PC-9 (cell line): ENCODE measurements around the gene IYD. TPM values are rescaled to one million over a fixed set of nuclear protein-coding genes. Genes with fewer than 3 reads are reported as not detected.

Source experiments
- Bru-seq: library from RNA; stranded (reverse); fragments of 400-500 nt; gene quantifications from one replicate; lab custom pipeline; 2021; lab: Mats Ljungman, UMichigan
- BruChase-seq, 2 experiments: library from RNA; stranded (reverse); fragments of 400-500 nt; gene quantifications; one replicate each; lab custom pipeline; 2021; lab: Mats Ljungman, UMichigan
- BruUV-seq: library from RNA; stranded (reverse); fragments of 400-500 nt; replicated peaks from 2 replicates; lab custom pipeline; 2021; lab: Mats Ljungman, UMichigan
- CTCF ChIA-PET: fragments of 300-600 bp; sonication (Branson Sonifier 250); formaldehyde crosslinking; loops from one replicate; lab custom pipeline; 2022; ENCODE audit warnings: antibody characterized with exemption; lab: Charles Lee
- POLR2A ChIA-PET: fragments of 300-600 bp; sonication (Branson Sonifier 250); formaldehyde crosslinking; loops from one replicate; lab custom pipeline; 2022; ENCODE audit warnings: antibody characterized with exemption; ENCODE audit not compliant: unreplicated experiment; lab: Charles Lee
- DNase-seq, 2 experiments: peaks; one replicate each; pipeline versions ENCODE4 v3.0.0 to v3.0.0-alpha.2; 2015 to 2022; ENCODE audit warnings: mixed read lengths in 1 of 2
- H2AFZ ChIP-seq: fragments of 200-600 bp; sonication (generic); 2 replicates; pipeline ENCODE4 v1.8.1; 2017; ENCODE audit warnings: antibody characterized with exemption
- H3F3A ChIP-seq: fragments of 200-600 bp; sonication (generic); 2 replicates; pipeline ENCODE4 v1.8.1; 2017; ENCODE audit warnings: antibody characterized with exemption, mild to moderate bottlenecking, low read depth; ENCODE audit not compliant: insufficient read depth
- H3K27ac ChIP-seq: fragments of 200-600 bp; sonication (generic); 2 replicates; pipeline ENCODE4 v1.6.1; 2016; ENCODE audit warnings: mixed run types
- H3K27me3 ChIP-seq: fragments of 200-600 bp; sonication (generic); 2 replicates; pipeline ENCODE4 v1.6.1; 2016; ENCODE audit warnings: low read depth, mixed run types; ENCODE audit not compliant: insufficient read depth
- H3K36me3 ChIP-seq: fragments of 200-600 bp; sonication (generic); 2 replicates; pipeline ENCODE4 v1.6.1; 2016; ENCODE audit warnings: low read depth, mixed run types
- H3K4me1 ChIP-seq: fragments of 200-600 bp; sonication (generic); replicated peaks from 2 replicates; pipeline ENCODE4 v1.6.1; 2016; ENCODE audit warnings: mixed run types; ENCODE audit not compliant: insufficient read depth
- H3K4me2 ChIP-seq: fragments of 200-600 bp; sonication (generic); 2 replicates; pipeline ENCODE4 v1.6.1; 2017; ENCODE audit warnings: mixed run types
- H3K4me3 ChIP-seq: fragments of 200-600 bp; sonication (generic); 2 replicates; pipeline ENCODE4 v1.6.1; 2016; ENCODE audit warnings: mixed run types
- H3K79me2 ChIP-seq: fragments of 200-600 bp; sonication (generic); 2 replicates; pipeline ENCODE4 v1.6.1; 2017; ENCODE audit warnings: low read depth, mixed run types
- H3K9me2 ChIP-seq: fragments of 200-600 bp; sonication (generic); 2 replicates; pipeline ENCODE4 v1.8.1; 2017; ENCODE audit warnings: mild to moderate bottlenecking; ENCODE audit not compliant: insufficient read depth
- H3K9me3 ChIP-seq: fragments of 200-600 bp; sonication (generic); 2 replicates; pipeline ENCODE4 v1.8.1; 2016; ENCODE audit warnings: low read depth; ENCODE audit not compliant: insufficient read depth
- H4K20me1 ChIP-seq: fragments of 200-600 bp; sonication (generic); 2 replicates; pipeline ENCODE4 v1.8.1; 2017; ENCODE audit not compliant: insufficient read depth
- EZH2 ChIP-seq: fragments of 200-600 bp; sonication (generic); IDR thresholded peaks from 2 replicates; pipeline ENCODE4 v1.8.0; 2017; ENCODE audit warnings: antibody characterized with exemption, low read depth
- intact Hi-C: fragments of 100-400 bp; cut with micrococcal nuclease; formaldehyde crosslinking; loops from one replicate; pipeline ENCODE4 v1.10.0; 2022; ENCODE audit not compliant: unreplicated experiment
- long read RNA-seq: library from polyadenylated mRNA; stranded (forward); transcript quantifications from one replicate; pipeline ENCODE4 v2.0.0, GENCODE V29; 2022
- total RNA-seq: library from RNA; stranded (reverse); gene quantifications from 2 replicates; pipeline ENCODE4 v1.2.3, GENCODE V29; 2021
- TF ChIP-seq, protein P1 (sequence below): fragments of 200-600 bp; sonication (generic); conservative IDR thresholded peaks from 2 replicates; pipeline ENCODE4 v1.6.1; 2017; ENCODE audit warnings: mixed run types, antibody characterized with exemption, mild to moderate bottlenecking, moderate library complexity

The IYD gene, protein sequence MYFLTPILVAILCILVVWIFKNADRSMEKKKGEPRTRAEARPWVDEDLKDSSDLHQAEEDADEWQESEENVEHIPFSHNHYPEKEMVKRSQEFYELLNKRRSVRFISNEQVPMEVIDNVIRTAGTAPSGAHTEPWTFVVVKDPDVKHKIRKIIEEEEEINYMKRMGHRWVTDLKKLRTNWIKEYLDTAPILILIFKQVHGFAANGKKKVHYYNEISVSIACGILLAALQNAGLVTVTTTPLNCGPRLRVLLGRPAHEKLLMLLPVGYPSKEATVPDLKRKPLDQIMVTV
- total RNA-seq (not detected in 2 replicates), Bru-seq, nascent RNA (percentile 4 among the genes with signal in this experiment), BruChase-seq, experiment 1, labeled RNA remaining after a 2-hour chase (percentile 10 among the genes with signal in this experiment), BruChase-seq, experiment 2, labeled RNA remaining after a 6-hour chase (percentile 5 among the genes with signal in this experiment)
- long read RNA-seq, result 0 reads

DNA sequence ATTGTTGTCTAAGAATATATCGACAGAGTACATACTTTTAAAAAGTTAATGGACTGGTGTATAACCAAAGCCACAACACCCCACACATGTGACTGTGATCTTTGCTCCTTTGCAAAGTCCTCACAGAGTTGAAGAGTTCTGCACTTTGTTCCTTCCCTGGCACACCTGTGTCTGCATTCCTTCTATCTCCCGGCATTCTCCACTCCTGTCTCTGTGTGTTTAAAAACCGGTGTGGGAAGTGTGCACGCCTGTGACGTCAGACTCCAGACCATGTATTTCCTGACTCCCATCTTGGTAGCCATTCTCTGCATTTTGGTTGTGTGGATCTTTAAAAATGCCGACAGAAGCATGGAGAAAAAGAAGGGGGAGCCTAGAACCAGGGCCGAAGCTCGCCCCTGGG, at the start of gene IYD:
Gene IYD, plus strand, starts transcription at position 251 of the 400 bp plus-strand sequence. Its CDS starts 20 bp downstream, at position 271.
- DNase-seq, result no peak
- BruUV-seq, result no TSS peak
- POLR2A ChIA-PET, result interaction anchor here (0.6 kb wide), 1 partner anchor 23 kb away, joined by 5 read pairs; no protein-coding TSS in a partner anchor
- Histone ChIP-seq H3F3A (no peaks in the 10 kb centered on the region), H2AFZ (no peak within 1 kb of the TSS), H4K20me1 (no peaks in the 10 kb centered on the region), H3K4me2 (no peak within 1 kb of the TSS), H3K9me3 (no peaks in the 10 kb centered on the region; the same call in 1 of the 2 replicates), H3K27ac (no peak within 1 kb of the TSS), H3K4me3 (no peak within 1 kb of the TSS), H3K27me3 (no peaks in the 10 kb centered on the region), H3K36me3 (no peaks in the 10 kb centered on the region), H3K4me1 (no peaks in the 10 kb centered on the region), H3K9me2 (no peaks in the 10 kb centered on the region), H3K79me2 (no peaks in the 10 kb centered on the region)
- CTCF ChIA-PET, result no interaction called here
- intact Hi-C loops, result no loop called here
- TF ChIP-seq, protein P1, sequence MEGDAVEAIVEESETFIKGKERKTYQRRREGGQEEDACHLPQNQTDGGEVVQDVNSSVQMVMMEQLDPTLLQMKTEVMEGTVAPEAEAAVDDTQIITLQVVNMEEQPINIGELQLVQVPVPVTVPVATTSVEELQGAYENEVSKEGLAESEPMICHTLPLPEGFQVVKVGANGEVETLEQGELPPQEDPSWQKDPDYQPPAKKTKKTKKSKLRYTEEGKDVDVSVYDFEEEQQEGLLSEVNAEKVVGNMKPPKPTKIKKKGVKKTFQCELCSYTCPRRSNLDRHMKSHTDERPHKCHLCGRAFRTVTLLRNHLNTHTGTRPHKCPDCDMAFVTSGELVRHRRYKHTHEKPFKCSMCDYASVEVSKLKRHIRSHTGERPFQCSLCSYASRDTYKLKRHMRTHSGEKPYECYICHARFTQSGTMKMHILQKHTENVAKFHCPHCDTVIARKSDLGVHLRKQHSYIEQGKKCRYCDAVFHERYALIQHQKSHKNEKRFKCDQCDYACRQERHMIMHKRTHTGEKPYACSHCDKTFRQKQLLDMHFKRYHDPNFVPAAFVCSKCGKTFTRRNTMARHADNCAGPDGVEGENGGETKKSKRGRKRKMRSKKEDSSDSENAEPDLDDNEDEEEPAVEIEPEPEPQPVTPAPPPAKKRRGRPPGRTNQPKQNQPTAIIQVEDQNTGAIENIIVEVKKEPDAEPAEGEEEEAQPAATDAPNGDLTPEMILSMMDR, result no peak
- TF ChIP-seq EZH2, result no peak

DNA sequence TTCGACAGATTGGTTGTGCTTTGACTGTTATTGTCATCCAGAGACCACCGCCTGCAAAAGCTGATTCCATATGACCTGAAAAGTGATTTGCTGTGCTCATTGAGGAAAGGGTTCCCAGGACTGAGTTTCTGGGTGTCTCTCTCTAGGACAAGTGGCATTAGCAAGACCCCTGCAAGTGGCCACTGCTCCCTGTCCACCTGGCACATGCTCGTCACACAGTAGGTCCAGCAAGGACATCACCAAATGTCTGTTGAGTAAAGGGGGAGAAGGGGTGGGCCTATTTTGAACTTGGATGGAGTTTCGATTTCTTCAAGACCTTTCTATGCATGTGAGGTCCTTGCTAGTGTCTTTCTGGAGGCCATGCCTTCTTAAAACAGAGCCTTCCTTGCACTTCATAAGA, 48.9 kb upstream of the IYD start:
- POLR2A ChIA-PET, result no interaction called here
- intact Hi-C loops, result no loop called here

DNA sequence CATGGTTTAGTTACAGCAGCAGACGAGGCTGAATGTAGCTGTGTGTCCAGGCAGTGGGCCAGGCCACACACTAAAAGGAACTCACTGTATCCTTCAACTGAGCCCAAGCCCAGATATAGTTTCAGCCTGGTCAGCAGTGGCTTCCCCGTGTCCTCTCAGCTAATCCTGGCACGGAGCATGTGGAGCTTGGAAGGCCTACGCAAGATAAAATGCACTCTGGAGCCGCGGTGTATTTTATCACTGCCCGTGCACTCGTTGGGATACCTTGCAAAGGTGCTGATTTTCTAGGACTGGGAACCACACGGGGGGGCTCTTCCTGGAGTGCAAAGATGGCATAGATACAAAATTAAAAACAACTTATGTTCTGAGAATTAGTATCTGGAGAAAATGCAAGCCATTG, 48.4 kb upstream of the IYD start:
- H3K4me2 ChIP-seq, result no peak overlapping the region
- no peak overlapping the region for H3K27ac ChIP-seq
- no peaks in the 10 kb centered on the region for H4K20me1 ChIP-seq
- no peaks in the 10 kb centered on the region for H3K79me2 ChIP-seq
- CTCF ChIA-PET, result no interaction called here
- TF ChIP-seq, protein P1, result no peak
- TF ChIP-seq EZH2, result no peak
- no TSS peak for BruUV-seq
- intact Hi-C loops, result no loop called here
- DNase-seq, result no peak
- H2AFZ ChIP-seq, result no peak overlapping the region
- H3K9me3 ChIP-seq, result no peaks in the 10 kb centered on the region
- peaks cover 6% of the 10 kb centered on the region for H3F3A ChIP-seq
- POLR2A ChIA-PET, result no interaction called here
- no peaks in the 10 kb centered on the region for H3K9me2 ChIP-seq
- H3K36me3 ChIP-seq, result no peaks in the 10 kb centered on the region
- H3K4me1 ChIP-seq, result peaks cover 11% of the 10 kb centered on the region; the same call in 1 of the 2 replicates
- H3K4me3 ChIP-seq, result no peak overlapping the region
- H3K27me3 ChIP-seq, result no peaks in the 10 kb centered on the region

More for the DNA sequence above, 48.9 kb upstream of the IYD start:
- no peak overlapping the region for H3K4me3 ChIP-seq
- CTCF ChIA-PET, result no interaction called here
- no peaks in the 10 kb centered on the region for H3K79me2 ChIP-seq
- no peak for DNase-seq
- no peak for TF ChIP-seq EZH2
- TF ChIP-seq, protein P1, result no peak
- no peaks in the 10 kb centered on the region for H3K36me3 ChIP-seq
- no peak overlapping the region for H3K4me2 ChIP-seq
- H3K27ac ChIP-seq, result no peak overlapping the region
- no peaks in the 10 kb centered on the region for H3K9me2 ChIP-seq
- no peaks in the 10 kb centered on the region for H3K27me3 ChIP-seq
- H4K20me1 ChIP-seq, result no peaks in the 10 kb centered on the region
- no TSS peak for BruUV-seq
- no peak overlapping the region for H2AFZ ChIP-seq
- H3F3A ChIP-seq, result peaks cover under 1% of the 10 kb centered on the region; the same call in 1 of the 2 replicates
- no peaks in the 10 kb centered on the region for H3K9me3 ChIP-seq
- peaks cover 6% of the 10 kb centered on the region; the same call in 1 of the 2 replicates for H3K4me1 ChIP-seq
